HG02678 (cell line): ENCODE data around the gene NEO1.
"Not testable (repeated sequence)": the region's sequence is repeated elsewhere in the genome, so short reads cannot be mapped to it uniquely, and the experiment has no call there.

Experiments used
- ATAC-seq: cut with Tn5 transposase; IDR thresholded peaks from one replicate; pipeline ENCODE4 v1.9.1; 2021; ENCODE audit warnings: mild to moderate bottlenecking, moderate library complexity; ENCODE audit not compliant: unreplicated experiment

Gene NEO1

GRCh38 chr15:73139744-73140553 lies 87.7 kb downstream of the NEO1 start:
- no peak for ATAC-seq

DNA sequence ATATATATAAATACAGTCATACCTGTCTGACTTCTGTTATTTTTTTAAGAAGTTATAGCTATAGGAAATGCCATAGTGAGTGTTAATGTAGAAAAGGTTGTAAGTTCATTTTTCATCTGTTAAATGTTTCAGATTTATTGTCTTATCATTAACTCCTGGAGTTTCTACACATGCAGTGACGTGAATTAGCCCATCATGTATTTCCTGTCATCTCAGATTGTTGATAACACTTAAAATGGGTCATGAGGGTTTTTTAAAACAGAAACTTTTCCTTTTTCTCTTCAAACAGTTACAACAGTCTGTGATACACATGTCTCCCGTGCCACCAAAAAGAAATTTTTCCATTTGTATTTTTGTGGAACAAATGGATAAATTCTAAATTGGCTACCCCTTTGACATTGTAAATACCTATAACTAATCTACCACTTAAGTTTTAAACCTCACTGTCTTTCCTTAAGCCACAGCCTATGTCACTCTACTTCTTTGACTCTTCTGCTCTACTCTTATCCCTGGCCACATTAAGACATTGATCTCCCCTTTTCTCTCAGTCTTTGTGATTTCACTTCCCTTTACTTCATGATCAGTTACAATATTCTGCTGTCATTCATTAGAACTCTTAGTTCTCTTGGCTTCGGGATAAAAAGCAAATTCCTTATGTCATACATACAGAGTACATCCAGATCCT lies 89.1 kb downstream of the NEO1 start:
- no peak for ATAC-seq

GRCh38 chr15:73142802-73143762 lies 90.8 kb downstream of the NEO1 start:
- ATAC-seq: peak; percentile 86

DNA sequence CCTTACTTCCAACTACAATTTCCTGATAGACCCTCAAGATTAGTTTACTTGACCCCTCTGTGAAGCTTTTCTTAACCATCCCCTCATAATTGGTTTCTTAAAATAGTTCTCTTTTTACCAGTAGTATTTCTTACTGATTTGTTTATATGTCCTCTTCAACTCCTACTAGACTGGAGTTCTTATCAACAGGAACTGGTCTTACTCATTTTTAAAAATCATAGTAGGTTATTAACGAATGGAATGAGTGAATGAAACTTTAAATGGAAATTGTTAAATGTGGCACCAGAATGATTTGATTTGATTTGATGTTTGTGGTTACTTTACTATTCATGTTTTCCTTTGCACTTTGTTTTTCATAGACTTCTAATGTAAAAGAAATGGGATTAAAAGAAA lies 91.5 kb downstream of the NEO1 start:
- ATAC-seq: no peak

DNA sequence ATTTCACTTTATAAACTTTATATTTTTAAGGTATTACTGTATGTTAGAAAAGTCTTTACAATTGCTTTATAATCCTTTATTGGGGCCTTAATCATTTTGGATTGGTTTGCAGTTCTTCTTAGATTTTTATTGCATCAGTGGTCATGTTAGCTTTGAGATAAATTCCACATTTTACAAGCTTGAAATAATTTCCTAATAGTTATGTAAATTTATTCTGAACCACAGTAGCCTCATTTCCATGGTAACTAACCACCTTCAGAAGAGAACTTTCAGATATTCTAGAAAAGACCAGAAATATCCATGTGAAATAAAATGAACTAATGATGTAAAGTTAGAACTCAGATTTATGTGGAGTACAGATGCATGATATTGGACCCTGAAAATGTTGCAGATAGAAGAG lies 94.2 kb downstream of the NEO1 start:
- ATAC-seq: no peak

DNA sequence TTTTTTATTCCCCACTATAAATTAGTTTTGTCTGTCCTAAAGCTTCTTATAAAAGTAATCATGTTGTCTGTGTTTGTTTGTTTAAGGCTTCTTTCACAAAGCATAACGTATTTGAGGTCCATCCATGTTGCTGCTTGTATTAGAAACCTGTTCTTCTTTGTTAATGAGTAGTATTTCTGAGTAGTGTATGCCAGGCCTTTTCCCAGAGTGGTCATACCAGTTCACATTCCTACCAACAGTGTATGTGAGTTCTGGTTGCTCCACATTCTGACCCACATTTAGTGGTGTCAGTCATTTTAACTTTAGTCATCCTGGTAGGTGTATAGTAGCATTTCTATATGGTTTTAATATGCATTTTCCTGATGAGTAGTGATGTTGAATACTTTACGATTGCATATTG lies 98.6 kb downstream of the NEO1 start:
- ATAC-seq: no peak

GRCh38 chr15:73153024-73153423 lies 100.8 kb downstream of the NEO1 start:
- no peak for ATAC-seq

- no peak for ATAC-seq
These were observed 101.2 kb downstream of the NEO1 start for GRCh38 chr15:73153447-73153846.

DNA sequence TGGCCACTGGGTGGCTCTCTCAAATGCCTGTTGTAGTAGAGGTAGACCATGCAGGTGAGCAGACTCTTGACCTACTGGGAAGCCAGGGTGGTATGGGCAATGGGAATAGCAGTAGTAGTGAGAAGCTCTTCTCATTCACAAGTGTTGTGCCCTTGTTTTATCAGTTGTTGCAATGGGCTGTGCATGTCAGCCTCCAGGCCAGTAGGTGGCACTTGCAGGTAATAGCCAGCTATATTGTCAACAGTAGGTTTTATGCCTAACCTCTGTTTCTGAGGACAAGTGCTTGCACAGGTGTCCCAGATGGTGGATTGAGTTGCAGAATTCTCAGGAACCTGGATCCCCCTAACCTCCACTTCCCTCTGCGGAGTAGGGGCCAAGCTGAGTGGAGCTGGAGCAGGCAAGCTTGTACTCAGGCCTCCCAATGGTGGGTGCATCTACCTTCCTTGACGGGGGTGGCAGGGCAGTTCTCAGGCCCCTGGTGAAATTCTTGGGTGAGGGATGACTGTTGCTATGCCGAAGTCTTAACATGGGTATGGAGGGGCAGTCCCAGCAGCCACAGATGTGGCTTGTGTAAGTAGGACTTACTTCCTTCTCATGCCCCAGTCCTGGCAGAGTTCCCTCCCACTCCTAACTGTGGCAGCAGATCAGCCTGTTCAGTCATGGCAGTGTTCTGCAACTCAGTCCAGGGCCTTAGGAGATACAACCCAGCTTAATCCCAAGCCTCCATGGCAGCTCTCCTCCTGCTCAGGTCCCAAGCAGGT lies 104.3 kb downstream of the NEO1 start:
- no peak for ATAC-seq

DNA sequence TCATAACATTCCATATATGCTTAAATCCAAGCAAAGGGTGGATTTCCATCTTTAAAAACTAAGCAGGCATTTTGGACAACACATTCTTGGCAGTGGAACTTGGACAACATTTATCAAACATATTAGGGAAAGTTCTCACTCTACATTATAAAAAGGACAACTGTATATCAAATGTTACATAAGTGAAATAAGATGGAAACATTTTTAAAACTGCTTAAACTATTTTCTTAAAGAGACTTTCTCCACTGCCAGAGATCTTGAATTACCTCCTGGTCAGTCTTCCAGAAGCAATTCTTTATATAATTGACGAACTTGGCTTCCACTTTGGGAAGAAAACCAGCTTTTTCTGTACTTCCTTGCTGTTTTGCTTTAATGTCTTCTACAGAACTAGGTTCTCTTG lies 109.3 kb downstream of the NEO1 start:
- ATAC-seq: no peak

- ATAC-seq: no peak
These were observed 113.2 kb downstream of the NEO1 start for GRCh38 chr15:73165435-73165834.

DNA sequence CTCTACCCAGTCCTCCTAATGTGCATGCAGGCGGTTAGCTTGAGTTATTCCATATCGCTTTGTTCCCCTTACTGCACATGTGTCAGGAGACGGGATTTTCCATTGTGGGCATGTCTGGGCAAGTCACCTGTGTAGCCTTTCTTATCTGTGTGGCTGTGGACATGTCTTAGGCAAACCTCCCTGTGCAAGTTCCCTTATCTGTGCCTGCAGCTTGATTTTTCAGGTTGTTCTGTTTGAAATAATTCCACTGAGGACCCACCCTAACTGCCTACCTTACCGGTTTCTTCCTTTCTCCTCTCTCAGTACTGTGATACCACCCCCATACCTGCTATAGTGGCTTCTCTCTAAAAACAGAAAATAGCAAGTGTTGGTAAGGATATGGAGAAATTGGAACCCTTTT lies 113.6 kb downstream of the NEO1 start:
- ATAC-seq: no peak

- not testable (repeated sequence) for ATAC-seq
These were observed 114.4 kb downstream of the NEO1 start for GRCh38 chr15:73166711-73167110.

DNA sequence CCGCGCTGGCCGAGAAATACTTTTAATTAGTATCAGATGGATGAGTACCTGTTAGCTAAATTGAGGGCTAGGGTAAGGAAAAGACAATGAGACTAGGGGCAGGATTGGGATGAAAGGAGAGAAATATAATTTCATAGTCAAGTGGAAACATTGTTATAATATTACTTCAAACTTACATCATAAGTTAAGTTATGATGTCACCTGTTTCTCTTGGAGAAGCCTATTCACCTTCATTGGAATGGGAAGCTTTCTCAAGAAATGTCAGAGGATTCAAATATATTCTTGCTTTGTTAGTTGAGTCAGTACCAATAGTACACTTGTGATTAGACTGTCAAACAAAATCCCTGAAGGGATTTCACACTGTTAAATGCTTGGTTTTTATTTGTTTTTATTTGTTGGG lies 116.2 kb downstream of the NEO1 start:
- no peak for ATAC-seq

GRCh38 chr15:73171711-73172110 lies 119.4 kb downstream of the NEO1 start:
- no peak for ATAC-seq

DNA sequence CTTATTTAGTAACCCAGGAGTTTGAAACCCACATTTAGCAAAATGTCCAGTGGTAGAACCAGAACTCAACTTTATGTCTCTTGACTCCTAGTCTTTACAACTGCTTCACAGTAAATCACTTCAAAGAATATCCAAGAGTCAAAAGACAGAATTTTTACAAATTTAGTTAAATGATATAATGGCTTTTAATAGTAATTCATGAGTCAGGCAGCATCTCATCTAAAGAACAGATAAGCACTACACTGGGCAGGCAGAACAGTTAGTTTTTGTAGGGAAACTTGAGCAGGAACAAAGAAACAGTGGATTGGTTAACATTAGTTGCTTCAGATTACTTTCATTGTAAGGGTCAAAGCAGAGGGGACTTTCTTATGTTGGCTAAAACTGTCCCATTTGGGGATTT lies 120.2 kb downstream of the NEO1 start:
- ATAC-seq: no peak

DNA sequence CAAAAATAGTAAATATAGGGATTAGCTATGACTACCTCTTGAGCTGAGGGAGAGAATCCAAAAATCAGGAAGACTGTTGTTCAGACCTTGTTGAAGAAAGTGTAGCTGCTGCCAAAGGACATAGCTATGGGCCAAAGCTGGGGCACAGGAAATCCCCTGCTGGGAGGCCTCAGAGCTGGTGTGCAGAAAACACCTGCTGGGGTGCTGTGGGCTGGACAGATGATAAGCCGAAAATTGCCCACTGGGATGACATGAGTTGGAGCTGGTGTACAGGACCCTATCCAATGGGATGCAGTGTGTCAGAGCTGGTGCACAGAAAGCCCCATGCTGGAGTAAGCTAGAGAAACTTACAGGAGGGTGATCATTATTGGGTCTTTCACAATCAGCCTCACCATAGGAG lies 121.9 kb downstream of the NEO1 start:
- ATAC-seq: no peak

DNA sequence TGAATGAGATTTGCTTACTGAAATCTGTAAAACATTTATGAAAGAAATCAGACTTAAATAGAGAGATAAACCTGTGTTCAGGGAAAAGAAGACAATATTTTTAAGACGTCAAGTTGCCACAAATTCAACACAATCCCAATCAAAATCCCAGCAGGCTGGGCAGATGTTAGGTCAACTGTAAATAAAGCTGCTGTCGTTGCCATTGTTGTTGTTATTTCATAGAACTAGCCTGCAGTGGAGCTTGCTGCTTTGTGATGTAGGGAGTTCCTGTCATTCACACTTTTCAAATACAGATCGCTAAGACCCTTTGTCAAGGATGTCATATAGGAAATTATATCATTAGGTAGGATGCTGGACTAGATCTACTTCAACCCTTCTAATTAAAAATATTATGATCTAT lies 123.1 kb downstream of the NEO1 start:
- ATAC-seq: no peak

GRCh38 chr15:73176598-73176997 lies 124.3 kb downstream of the NEO1 start:
- ATAC-seq: no peak

DNA sequence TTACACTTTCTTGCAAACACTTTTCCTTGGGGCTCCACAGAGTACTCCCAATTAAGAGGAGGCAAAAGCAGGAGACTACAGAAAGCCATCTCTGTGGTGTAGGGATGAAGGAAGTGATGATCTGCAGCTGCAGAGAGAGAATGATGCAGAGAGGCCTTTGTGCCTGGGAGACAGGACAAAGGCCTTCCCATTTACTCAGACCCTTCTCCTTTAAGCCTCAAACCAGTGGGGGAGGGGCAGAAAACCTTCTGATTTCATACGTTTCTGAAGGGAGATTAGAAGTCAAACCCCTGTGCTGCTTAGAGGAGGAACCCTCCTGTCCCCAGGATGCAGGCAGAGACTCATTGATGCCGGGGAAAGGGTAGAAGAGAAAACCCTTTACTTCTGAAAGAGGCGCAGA lies 130.8 kb downstream of the NEO1 start:
- ATAC-seq: no peak

GRCh38 chr15:73190189-73190601 lies 137.9 kb downstream of the NEO1 start:
- ATAC-seq: no peak
